Right lobe of liver (tissue), 4 donors: Measurements from ENCODE around the gene ACTR3C.
"Not testable (repeated sequence)": the region's sequence is repeated elsewhere in the genome, so short reads cannot be mapped to it uniquely, and the experiment has no call there.

ENCODE experiments used
- POLR2A ChIP-seq: fragments of 450-650 bp; IDR thresholded peaks from one replicate; pipeline ENCODE4 v1.6.1; 2017; ENCODE audit warnings: antibody characterized with exemption, mild to moderate bottlenecking
- TF ChIP-seq, protein P1 (sequence below), 4 donors: fragments of 200-600 bp in 3 of 4; fragments of 450-650 bp in 1 of 4; IDR thresholded peaks; one replicate each; pipeline versions ENCODE4 v1.5.1 to v1.8.0; 2016 to 2022; ENCODE audit warnings: antibody characterized with exemption in 4 of 4, mild to moderate bottlenecking in 2 of 4
- donor health status: DM: no; HTN: no; CAD: no.
- donor health status: DM: no; HTN: no; CAD: no.
- donor health status: DM: no; HTN: yes; CAD: no.

DNA sequence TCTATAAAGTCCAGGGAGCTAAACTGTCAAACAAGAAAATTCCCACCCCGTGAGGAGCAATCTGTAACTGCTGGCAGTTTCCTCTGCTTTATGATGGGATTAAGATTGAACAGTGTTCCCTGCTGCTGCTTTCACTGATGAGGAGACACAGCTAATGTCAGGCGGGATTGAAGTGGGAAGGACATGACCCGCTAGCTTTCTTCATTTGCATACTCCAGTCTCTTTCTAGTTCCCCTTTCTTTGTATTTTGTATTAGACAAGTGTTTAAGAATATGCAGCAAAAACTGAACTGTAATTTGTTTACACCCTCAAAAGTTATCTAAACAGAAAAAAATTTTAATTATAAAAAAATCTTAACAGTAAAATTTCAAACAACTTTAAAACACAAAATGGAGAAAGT is 40.2 kb downstream of the ACTR3C start:
- TF ChIP-seq, protein P1, sequence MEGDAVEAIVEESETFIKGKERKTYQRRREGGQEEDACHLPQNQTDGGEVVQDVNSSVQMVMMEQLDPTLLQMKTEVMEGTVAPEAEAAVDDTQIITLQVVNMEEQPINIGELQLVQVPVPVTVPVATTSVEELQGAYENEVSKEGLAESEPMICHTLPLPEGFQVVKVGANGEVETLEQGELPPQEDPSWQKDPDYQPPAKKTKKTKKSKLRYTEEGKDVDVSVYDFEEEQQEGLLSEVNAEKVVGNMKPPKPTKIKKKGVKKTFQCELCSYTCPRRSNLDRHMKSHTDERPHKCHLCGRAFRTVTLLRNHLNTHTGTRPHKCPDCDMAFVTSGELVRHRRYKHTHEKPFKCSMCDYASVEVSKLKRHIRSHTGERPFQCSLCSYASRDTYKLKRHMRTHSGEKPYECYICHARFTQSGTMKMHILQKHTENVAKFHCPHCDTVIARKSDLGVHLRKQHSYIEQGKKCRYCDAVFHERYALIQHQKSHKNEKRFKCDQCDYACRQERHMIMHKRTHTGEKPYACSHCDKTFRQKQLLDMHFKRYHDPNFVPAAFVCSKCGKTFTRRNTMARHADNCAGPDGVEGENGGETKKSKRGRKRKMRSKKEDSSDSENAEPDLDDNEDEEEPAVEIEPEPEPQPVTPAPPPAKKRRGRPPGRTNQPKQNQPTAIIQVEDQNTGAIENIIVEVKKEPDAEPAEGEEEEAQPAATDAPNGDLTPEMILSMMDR (IDR thresholded peaks at IDR 0.05): not testable (repeated sequence)
- not testable (repeated sequence) for TF ChIP-seq POLR2A
